A673 (cell line): ENCODE measurements around the gene SLC25A41. TPM values are rescaled to one million over a fixed set of nuclear protein-coding genes. Genes with fewer than 3 reads are reported as not detected.
A peak's percentile ranks its signal among the peaks of the same experiment; 100 is the strongest.

ENCODE experiments used
- BruUV-seq: library from RNA; stranded (reverse); fragments of 400-500 nt; replicated peaks from 2 replicates; lab custom pipeline; 2021; lab: Mats Ljungman, UMichigan
- CTCF ChIA-PET: fragments of 300-600 bp; sonication (Branson Sonifier 250); formaldehyde crosslinking; loops from one replicate; lab custom pipeline; 2022; ENCODE audit warnings: antibody characterized with exemption; lab: Charles Lee
- POLR2A ChIA-PET: fragments of 300-600 bp; sonication (Branson Sonifier 250); formaldehyde crosslinking; loops from one replicate; lab custom pipeline; 2022; ENCODE audit warnings: antibody characterized with exemption; ENCODE audit not compliant: low non-redundant PET; lab: Charles Lee
- DNase-seq: peaks from one replicate; pipeline ENCODE4 v3.0.0-alpha.2; 2015; ENCODE audit warnings: low spot score
- H3K27ac ChIP-seq: fragments of 200-600 bp; sonication (generic); 2 replicates; pipeline ENCODE4 v1.5.1; 2016; ENCODE audit warnings: mixed run types, low read depth, mild to moderate bottlenecking, mixed read lengths, antibody characterized with exemption, low read length; ENCODE audit not compliant: poor library complexity, severe bottlenecking
- H3K27me3 ChIP-seq: fragments of 200-600 bp; sonication (generic); replicated peaks from 2 replicates; pipeline ENCODE4 v1.6.1; 2017; ENCODE audit warnings: mixed run types, low read depth, mild to moderate bottlenecking, mixed read lengths, antibody characterized with exemption, low read length; ENCODE audit not compliant: insufficient read depth, poor library complexity
- H3K36me3 ChIP-seq: fragments of 200-600 bp; sonication (generic); 2 replicates; pipeline ENCODE4 v1.6.1; 2016; ENCODE audit warnings: mixed run types, mild to moderate bottlenecking, mixed read lengths, antibody characterized with exemption, low read length; ENCODE audit not compliant: insufficient read depth, poor library complexity, severe bottlenecking
- H3K4me1 ChIP-seq: fragments of 200-600 bp; sonication (generic); 2 replicates; pipeline ENCODE4 v1.6.1; 2017; ENCODE audit warnings: mixed run types, mild to moderate bottlenecking, mixed read lengths, antibody characterized with exemption, low read length; ENCODE audit not compliant: insufficient read depth, poor library complexity, severe bottlenecking
- H3K4me3 ChIP-seq: fragments of 200-600 bp; sonication (generic); 2 replicates; pipeline ENCODE4 v1.5.1; 2016; ENCODE audit warnings: low read depth, mixed run types, mild to moderate bottlenecking, mixed read lengths, low read length; ENCODE audit not compliant: poor library complexity, severe bottlenecking
- H3K9me3 ChIP-seq: fragments of 200-600 bp; sonication (generic); 2 replicates; pipeline ENCODE4 v1.6.1; 2016; ENCODE audit warnings: mixed run types, low read depth, mild to moderate bottlenecking, mixed read lengths, antibody characterized with exemption, low read length; ENCODE audit not compliant: poor library complexity, severe bottlenecking
- CTCF ChIP-seq: fragments of 300-800, 200-600 bp; sonication (generic); conservative IDR thresholded peaks from 2 replicates; pipeline ENCODE4 v1.5.1; 2017; ENCODE audit warnings: low read depth, mild to moderate bottlenecking, antibody characterized with exemption, low read length, moderate library complexity, mixed read lengths
- EZH2 ChIP-seq: fragments of 200-600 bp; sonication (generic); IDR thresholded peaks from 2 replicates; pipeline ENCODE4 v1.6.1; 2017; ENCODE audit warnings: borderline replicate concordance, low read depth, mild to moderate bottlenecking, mixed read lengths, antibody characterized with exemption, low read length; ENCODE audit not compliant: poor library complexity, severe bottlenecking
- intact Hi-C: fragments of 100-400 bp; cut with micrococcal nuclease; formaldehyde crosslinking; loops from one replicate; pipeline ENCODE4 v1.10.0; 2022; ENCODE audit not compliant: unreplicated experiment
- total RNA-seq: library from RNA; stranded (reverse); gene quantifications from 2 replicates; pipeline ENCODE4 v1.2.3, GENCODE V29; 2021

The SLC25A41 gene
- total RNA-seq, 1 experiment from 2014 or later = 0.39 TPM

- intact Hi-C loops = no loop called here
- POLR2A ChIA-PET = no interaction called here
These were observed 30.7 kb upstream of the SLC25A41 start, which contains the start of gene CRB3 for GRCh38 chr19:6464070-6464873. Gene CRB3, plus strand, starts transcription at chr19:6464271. Its CDS starts 431 bp downstream, at chr19:6464702.

DNA sequence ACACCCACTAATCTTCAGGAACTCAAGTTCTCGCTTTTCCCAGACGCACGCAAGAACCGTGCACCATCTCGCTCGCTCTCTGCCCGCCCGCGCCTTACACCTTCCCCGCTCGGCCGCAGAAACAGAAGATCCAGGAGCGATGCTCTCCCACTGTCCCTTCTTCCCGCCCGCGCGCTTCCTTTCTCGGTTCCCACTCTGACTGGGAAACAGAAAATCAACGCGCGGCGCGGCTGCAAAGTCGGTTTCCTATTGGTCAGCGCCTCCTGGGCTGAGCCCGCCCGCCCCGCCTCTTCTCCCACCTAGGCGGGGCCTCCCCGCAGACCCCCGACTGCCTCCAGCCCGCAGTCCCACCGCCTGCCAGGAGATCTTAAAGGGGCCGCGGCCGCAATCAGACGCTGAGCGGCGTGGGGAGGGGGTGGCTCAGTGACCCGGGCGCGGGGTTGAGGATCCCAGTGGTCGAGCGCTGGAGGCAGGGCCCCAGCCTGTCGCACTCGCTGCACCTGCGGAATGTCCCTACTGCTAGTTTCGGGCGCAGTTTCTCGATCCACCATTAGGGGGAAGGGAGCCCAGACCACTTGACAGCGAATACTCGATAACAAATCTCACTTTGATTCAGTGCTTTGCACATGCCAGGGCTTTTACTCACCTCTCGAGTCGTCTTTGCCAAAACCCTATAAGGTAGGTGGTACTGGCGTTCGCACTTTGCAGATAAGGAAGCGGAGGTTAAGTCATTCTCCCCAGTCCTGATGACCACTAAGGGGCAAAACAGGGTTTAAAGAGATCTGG lies 26.7 kb upstream of the SLC25A41 start:
- ChIA-PET CTCF (interaction anchor here (0.7 kb wide), 1 partner anchor 56 kb away, joined by 4 read pairs; no protein-coding TSS in a partner anchor), POLR2A (no interaction called here)
- Histone ChIP-seq H3K9me3 (no peaks in the 10 kb centered on the region), H3K27me3 (peaks cover 11% of the 10 kb centered on the region), H3K4me1 (peaks cover 13% of the 10 kb centered on the region), H3K36me3 (peaks cover 3% of the 10 kb centered on the region), H3K4me3 (peak overlapping the region; percentile 80), H3K27ac (peak overlapping the region; percentile 64)
- TF ChIP-seq EZH2 (no peak), CTCF (peak; percentile 66)
- intact Hi-C loops = no loop called here
- DNase-seq = peak; percentile 100
- BruUV-seq = no TSS peak

More at GRCh38 chr19:6464070-6464873, 30.7 kb upstream of the SLC25A41 start, which contains the start of gene CRB3:
- no peak for DNase-seq
- Histone ChIP-seq H3K27me3 (peaks cover 15% of the 10 kb centered on the region), H3K9me3 (no peaks in the 10 kb centered on the region), H3K36me3 (no peaks in the 10 kb centered on the region), H3K27ac (no peak within 1 kb of the TSS), H3K4me1 (peaks cover 3% of the 10 kb centered on the region), H3K4me3 (no peak within 1 kb of the TSS)
- no TSS peak for BruUV-seq
- TF ChIP-seq CTCF = no peak
- no peak for TF ChIP-seq EZH2
- CTCF ChIA-PET = no interaction called here

- H3K36me3 ChIP-seq = peaks cover 6% of the 10 kb centered on the region
- POLR2A ChIA-PET = no interaction called here
- no TSS peak for BruUV-seq
- H3K9me3 ChIP-seq = no peaks in the 10 kb centered on the region
- peaks cover 13% of the 10 kb centered on the region for H3K4me1 ChIP-seq
- CTCF ChIA-PET = interaction anchor here (0.6 kb wide), 1 partner anchor 199 kb away, joined by 3 read pairs; no protein-coding TSS in a partner anchor
- intact Hi-C loops = no loop called here
- TF ChIP-seq EZH2 (no peak), CTCF (no peak)
- H3K27ac ChIP-seq = peak within 1 kb of the TSS; percentile 64
- H3K27me3 ChIP-seq = peaks cover 5% of the 10 kb centered on the region
- peak within 1 kb of the TSS; percentile 80 for H3K4me3 ChIP-seq
- DNase-seq = peak; percentile 89
These were observed 25.9 kb upstream of the SLC25A41 start, which contains the start of gene SLC25A23 for GRCh38 chr19:6459262-6460098. Gene SLC25A23, minus strand, starts transcription at chr19:6459792. Its CDS starts 164 bp downstream, at chr19:6459628.
